Fibroblast of upper back skin (primary cell): ENCODE data around the gene RNF32.
"Not testable (repeated sequence)": the region's sequence is repeated elsewhere in the genome, so short reads cannot be mapped to it uniquely, and the experiment has no call there.

ENCODE experiments used
- DNase-seq: peaks from one replicate; pipeline ENCODE4 v3.0.0-alpha.2; 2013

RNF32 gene

GRCh38 chr7:156642306-156643045, 1.9 kb downstream of the RNF32 start:
- no peak for DNase-seq

DNA sequence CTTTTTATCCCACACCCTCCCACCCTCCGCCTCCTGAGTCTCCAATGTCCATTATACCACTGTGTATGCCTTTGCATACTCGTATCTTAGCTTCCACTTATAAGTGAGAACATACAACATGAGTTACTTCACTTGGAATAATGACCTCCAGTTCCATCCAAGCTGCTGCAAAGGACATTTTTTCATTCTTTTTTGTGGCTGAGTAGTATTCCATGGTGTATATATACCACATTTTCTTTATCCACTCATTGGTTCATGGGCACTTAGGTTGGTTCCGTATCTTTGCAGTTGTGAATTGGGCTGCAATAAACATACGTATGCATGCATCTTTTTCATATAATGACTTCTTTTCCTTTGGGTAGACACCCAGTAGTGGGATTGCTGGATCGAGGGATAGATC, 6.8 kb downstream of the RNF32 start:
- not testable (repeated sequence) for DNase-seq

GRCh38 chr7:156650042-156650441, 9.5 kb downstream of the RNF32 start:
- DNase-seq = no peak

GRCh38 chr7:156651474-156651873, 10.9 kb downstream of the RNF32 start:
- peak; percentile 2 for DNase-seq

DNA sequence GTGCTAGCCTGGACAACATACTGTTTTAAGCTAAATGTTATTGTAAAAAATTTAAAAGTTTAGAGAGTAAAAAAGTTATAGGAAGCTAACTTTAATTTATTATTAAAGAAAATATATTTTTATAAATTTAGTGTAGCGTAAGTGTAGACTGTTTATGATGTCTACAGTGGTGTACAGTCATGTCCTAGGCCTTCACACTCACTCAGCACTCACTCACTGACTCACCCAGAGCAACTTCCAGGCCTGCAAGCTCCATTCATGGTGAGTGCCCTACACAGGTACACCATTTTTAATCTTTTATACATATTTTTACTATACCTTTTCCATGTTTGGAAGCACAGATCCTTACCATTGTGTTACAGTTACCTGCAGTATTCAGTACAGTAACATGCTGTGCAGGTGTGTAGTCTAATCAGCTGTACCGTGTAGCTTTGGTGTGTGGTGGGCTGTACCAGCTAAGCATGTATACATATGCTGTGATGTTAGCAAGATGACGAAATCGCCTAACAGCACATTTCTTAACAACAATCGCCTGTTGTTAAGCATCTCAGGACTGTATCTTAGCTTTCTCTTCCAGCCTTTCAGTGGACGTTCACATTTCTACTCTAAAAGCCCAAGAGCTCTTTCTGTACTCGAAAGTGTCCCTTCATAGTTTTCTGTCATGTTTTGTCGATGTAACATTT, 12.5 kb downstream of the RNF32 start:
- peak; percentile 8 for DNase-seq

DNA sequence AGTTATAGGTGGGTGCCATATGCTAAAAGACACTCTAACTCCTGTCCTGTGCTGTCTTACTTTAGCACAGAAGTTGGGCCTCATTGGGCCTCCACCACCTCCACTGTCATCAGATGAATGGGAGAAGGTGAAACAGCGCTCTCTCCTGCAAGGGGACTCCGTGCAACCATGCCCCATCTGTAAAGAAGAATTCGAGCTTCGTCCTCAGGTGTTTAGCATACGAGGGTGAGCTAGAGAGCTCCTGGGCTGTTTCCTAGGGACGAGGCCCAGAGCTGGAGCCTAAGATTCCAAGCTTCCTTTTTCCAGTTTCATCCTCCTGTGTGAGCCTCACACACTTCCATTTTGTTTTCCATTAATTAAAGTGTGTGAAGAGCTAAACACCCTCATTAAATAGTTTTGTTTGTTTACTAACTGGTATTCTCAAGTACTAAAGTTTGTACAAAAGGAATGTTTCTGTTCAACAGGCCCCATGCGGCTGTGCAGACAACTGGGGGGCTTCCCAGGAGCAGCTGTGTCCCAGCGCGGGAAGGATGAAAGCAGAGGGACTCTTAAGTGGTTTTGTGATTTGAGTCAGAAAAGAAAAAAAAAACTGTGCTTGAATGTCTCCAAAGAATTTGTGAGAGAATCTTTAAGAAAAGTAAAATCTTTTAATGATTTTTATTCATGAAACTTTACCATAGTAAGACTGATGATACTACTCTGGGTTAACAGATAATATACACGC, 14.1 kb downstream of the RNF32 start:
- DNase-seq = no peak

DNA sequence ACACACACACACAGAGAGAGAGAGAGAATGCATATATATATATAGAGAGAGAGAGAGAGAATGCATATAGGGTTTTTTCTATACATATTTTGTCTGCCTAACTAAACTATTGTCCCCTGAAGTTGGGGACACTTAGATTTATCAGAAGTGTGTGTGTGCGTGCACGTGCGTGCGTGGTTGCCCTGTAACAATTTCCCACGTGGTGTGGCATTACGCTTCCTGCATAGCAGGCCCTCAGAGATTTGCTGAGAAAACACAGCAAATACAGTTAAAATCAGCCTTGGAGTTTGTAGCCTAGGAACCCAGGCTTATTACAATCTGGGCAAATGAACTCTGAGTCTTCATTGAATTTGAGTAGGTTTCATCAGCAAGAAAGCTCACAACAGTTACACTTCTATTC, 14.7 kb downstream of the RNF32 start:
- no peak for DNase-seq

DNA sequence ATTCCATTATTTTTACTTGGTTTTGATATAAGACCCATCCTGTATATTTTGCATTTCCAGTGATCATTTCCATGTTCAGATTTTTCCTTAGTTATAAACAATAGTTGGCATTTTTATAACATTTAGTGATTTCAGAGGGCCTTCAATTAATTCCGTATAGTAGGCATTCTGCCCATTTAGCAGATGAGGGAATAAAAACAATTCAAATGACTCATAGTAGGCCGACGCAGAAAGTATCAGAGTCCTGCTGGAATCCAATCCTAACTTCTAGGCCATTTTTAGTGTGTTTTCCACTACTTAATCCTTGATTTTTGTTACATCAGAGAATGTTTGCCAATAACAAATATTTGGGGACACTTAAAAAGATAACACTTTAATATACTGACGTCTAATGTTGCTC, 15.4 kb downstream of the RNF32 start:
- no peak for DNase-seq

- no peak for DNase-seq
Observed at GRCh38 chr7:156656598-156656997, 16.0 kb downstream of the RNF32 start.

- DNase-seq = no peak
Observed at GRCh38 chr7:156657681-156658080, 17.1 kb downstream of the RNF32 start.

- no peak for DNase-seq
Observed at GRCh38 chr7:156659203-156659602, 18.6 kb downstream of the RNF32 start.

DNA sequence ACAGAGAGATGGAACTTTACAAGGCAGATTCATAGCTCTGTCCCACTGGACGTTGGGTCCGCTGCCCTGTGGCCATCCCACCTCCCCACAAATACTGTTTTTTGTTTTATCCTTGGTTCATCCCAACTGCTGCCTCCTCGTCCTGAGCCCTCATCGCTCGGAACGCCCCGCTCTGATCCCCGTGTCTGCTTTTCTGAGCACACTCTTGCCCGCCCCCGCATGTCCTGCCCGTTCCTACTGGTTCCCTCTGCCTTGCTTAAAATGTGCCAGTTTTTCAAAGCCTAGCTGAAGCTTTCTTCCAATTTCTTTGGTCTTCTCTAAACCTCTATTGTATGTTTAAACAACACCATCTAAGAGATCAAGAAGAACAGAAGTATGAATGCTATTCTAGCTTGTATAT, 19.4 kb downstream of the RNF32 start:
- no peak for DNase-seq

DNA sequence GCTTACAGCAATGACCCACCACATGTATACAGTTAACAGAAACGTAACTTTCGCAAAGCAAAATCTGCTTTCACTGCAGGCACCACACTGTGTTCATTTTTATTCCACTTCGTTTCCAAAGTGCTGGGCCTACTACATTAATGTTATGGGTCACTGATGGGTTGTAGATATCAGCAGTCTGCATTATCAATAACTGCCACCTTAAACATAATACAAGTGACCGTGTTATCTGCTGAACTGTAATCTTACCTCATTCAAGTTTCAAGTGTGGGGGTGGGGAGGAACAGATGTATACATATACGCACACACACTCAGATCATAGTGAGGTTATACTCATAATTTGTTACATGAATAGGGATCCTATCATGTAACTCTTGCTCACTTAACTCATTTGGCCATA, 21.1 kb downstream of the RNF32 start:
- no peak for DNase-seq

GRCh38 chr7:156662277-156662676, 21.7 kb downstream of the RNF32 start:
- DNase-seq = no peak

GRCh38 chr7:156665101-156665500, 24.5 kb downstream of the RNF32 start:
- DNase-seq = no peak

- no peak for DNase-seq
Observed at GRCh38 chr7:156666368-156667109, 26.0 kb downstream of the RNF32 start.

DNA sequence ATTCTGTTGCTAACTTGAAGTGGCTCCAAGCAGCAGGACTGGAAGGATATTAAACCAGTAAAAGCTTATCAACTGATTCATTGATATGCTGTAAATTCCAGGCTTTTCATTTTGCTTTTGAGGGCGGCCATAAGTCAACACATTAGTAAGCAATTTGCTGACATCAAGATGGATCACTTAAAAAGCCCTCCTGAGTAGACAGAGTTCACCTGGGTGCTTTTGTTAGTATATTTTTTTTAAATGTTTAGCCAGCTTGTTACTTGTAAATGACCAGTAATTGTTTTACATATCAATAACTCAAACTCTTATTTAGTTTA, 26.5 kb downstream of the RNF32 start:
- DNase-seq = no peak

GRCh38 chr7:156668130-156668741, 27.7 kb downstream of the RNF32 start:
- DNase-seq = no peak

- no peak for DNase-seq
Observed at GRCh38 chr7:156669035-156669828, 28.7 kb downstream of the RNF32 start.

DNA sequence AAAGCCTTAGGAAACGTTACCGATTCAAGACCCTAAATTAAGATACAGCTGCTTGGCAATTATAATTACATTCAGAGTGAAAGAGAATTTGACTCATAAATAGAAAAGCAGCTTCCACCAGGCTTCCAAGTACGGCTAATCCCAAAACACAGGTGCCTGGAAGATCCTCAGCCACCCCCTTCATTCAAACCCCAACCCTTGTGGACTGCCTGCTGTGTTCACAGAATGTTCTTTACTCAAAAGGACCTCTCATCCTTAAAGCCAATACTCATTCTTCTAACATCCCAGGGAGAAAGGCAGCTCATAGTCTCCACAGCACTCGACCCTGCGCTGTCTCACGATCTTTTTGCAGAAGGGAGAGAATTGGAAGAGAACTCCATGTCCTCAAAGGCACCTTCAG, 32.9 kb downstream of the RNF32 start:
- no peak for DNase-seq

GRCh38 chr7:156673902-156674301, 33.3 kb downstream of the RNF32 start:
- no peak for DNase-seq

DNA sequence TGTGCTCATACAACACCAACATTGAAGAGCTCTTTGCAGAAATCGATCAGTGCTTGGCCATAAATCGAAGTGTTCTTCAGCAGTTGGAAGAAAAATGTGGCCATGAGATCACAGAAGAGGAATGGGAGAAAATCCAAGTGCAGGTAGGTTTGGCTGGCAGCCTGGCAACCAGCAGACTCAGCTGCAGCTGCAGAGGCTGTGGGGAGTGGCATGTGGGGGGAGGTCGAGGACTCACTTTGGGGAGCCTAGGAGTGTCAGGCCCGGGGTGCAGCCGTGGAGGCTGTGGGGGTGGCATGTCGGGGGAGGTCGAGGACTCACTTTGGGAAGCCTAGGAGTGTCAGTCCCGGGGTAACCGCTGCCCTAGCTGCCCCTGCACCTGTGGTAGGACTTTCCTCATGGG, 35.1 kb downstream of the RNF32 start:
- DNase-seq = no peak
